ENCODE measurements around the gene THSD4.

GRCh38 chr15:71785996-71786395, 670.7 kb downstream of the THSD4 start:
- no peak for TF ChIP-seq POLR2AphosphoS5 (IDR thresholded peaks at IDR 0.05; ENCODE audit: borderline replicate concordance, low read depth, low read length)
- TF ChIP-seq EZH2 (IDR thresholded peaks at IDR 0.05): no peak

Data from SK-N-MC (cell line).